Body of pancreas (tissue), 4 donors: ENCODE data around the gene NMNAT3.

Source experiments
- POLR2A ChIP-seq, 3 donors: fragments of 450-650 bp; IDR thresholded peaks; one replicate each; pipeline ENCODE4 v1.6.1; 2016; ENCODE audit warnings: antibody characterized with exemption in 3 of 3, mild to moderate bottlenecking in 2 of 3
- TF ChIP-seq, protein P1 (sequence below), 7 experiments: fragments of 450-650 bp in 4 of 7; fragments of 200-600 bp in 3 of 7; sonication (generic) in 3 of 7; IDR thresholded peaks; one replicate each; pipeline ENCODE4 v1.5.1; 2016 to 2019; ENCODE audit warnings: antibody characterized with exemption in 7 of 7

DNA sequence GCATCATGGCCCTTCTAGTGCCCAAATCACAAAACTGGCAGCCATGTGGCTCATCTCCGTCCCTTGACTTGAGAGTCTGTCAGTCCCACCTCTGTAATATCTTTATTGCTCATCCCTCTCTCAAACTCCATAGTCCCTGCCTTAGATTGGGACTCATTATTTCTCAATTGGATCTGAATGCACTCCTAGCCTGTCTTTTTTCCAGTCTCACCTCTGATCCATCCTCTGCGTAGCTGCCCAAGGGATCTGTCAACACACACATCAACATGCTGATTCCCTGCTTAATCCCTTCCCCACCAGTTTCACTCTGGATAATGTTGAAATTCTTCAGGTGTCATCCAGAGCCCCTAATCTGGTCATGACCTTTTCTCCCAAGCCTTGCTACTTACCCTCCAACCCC is 39.3 kb downstream of the NMNAT3 start:
- TF ChIP-seq, protein P1, sequence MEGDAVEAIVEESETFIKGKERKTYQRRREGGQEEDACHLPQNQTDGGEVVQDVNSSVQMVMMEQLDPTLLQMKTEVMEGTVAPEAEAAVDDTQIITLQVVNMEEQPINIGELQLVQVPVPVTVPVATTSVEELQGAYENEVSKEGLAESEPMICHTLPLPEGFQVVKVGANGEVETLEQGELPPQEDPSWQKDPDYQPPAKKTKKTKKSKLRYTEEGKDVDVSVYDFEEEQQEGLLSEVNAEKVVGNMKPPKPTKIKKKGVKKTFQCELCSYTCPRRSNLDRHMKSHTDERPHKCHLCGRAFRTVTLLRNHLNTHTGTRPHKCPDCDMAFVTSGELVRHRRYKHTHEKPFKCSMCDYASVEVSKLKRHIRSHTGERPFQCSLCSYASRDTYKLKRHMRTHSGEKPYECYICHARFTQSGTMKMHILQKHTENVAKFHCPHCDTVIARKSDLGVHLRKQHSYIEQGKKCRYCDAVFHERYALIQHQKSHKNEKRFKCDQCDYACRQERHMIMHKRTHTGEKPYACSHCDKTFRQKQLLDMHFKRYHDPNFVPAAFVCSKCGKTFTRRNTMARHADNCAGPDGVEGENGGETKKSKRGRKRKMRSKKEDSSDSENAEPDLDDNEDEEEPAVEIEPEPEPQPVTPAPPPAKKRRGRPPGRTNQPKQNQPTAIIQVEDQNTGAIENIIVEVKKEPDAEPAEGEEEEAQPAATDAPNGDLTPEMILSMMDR (IDR thresholded peaks at IDR 0.05): no peak
- no peak for TF ChIP-seq POLR2A (IDR thresholded peaks at IDR 0.05)
